ENCODE measurements around the gene TAF10. TPM values are rescaled to one million over a fixed set of nuclear protein-coding genes. Genes with fewer than 3 reads are reported as not detected.

TAF10 gene
- total and polyA plus RNA-seq, 3 experiments from 2014 or later = 173 to 336 (median 175) TPM

- Histone ChIP-seq H3K36me3 (ENCODE audit: insufficient read depth, low read length) (no peaks in the 10 kb centered on the region), H3K4me1 (ENCODE audit: insufficient read depth, low read length) (peaks cover 68% of the 10 kb centered on the region), H3K9me3 (ENCODE audit: low read length) (no peaks in the 10 kb centered on the region), H3K27ac (ENCODE audit: low read depth, low read length) (no peak overlapping the region), H3K27me3 (ENCODE audit: insufficient read depth, low read length, poor library complexity, severe bottlenecking) (no peaks in the 10 kb centered on the region), H3K4me3 (ENCODE audit: low read length) (no peak overlapping the region)
- H3K9me3 Mint-ChIP-seq = no peaks in the 10 kb centered on the region
- H3K4me1 Mint-ChIP-seq = no peaks in the 10 kb centered on the region
- peaks cover 0 to 1% of the 10 kb centered on the region in 2 donors for H3K27me3 Mint-ChIP-seq
- ChIA-PET CTCF (interaction anchor here (1.3 to 2.9 kb wide), 5 partner anchors 20 to 35 kb away, joined by 3 to 14 read pairs (median 4); partner anchors contain the start of gene MRPL17), POLR2A (interaction anchor here (1.0 kb wide), 1 partner anchor 37 kb away, joined by 3 read pairs; the partner anchor contains the start of gene TAF10)
- H3K27ac Mint-ChIP-seq = no peak overlapping the region
- no peak overlapping the region for H3K4me3 Mint-ChIP-seq
- DNase-seq = no peak
- no peaks in the 10 kb centered on the region for H3K36me3 Mint-ChIP-seq
Observed at GRCh38 chr11:6648501-6648900, 36.5 kb upstream of the TAF10 start.

GRCh38 chr11:6647836-6648235 lies 35.8 kb upstream of the TAF10 start:
- no peaks in the 10 kb centered on the region for H3K27me3 ChIP-seq (ENCODE audit: insufficient read depth, low read length, poor library complexity, severe bottlenecking)
- H3K9me3 ChIP-seq (ENCODE audit: low read length) = no peaks in the 10 kb centered on the region
- POLR2A ChIA-PET = interaction anchor here (0.6 to 1.8 kb wide), 3 partner anchors 27 to 36 kb away, joined by 3 to 10 read pairs (median 8); partner anchors contain the start of genes TAF10 and TPP1
- Mint-ChIP-seq H3K9me3 (no peaks in the 10 kb centered on the region), H3K27ac (no peak overlapping the region), H3K4me1 (no peaks in the 10 kb centered on the region), H3K36me3 (no peaks in the 10 kb centered on the region), H3K27me3 (peaks cover 0 to 1% of the 10 kb centered on the region in 2 donors), H3K4me3 (no peak overlapping the region)
- peaks cover 64% of the 10 kb centered on the region for H3K4me1 ChIP-seq (ENCODE audit: insufficient read depth, low read length)
- DNase-seq = no peak
- peak overlapping the region; percentile 40 for H3K4me3 ChIP-seq (ENCODE audit: low read length)
- H3K36me3 ChIP-seq (ENCODE audit: insufficient read depth, low read length) = no peaks in the 10 kb centered on the region
- no peak overlapping the region for H3K27ac ChIP-seq (ENCODE audit: low read depth, low read length)
- CTCF ChIA-PET = interaction anchor here (0.9 to 2.9 kb wide), 11 partner anchors 13 to 117 kb away, joined by 3 to 14 read pairs (median 4); partner anchors contain the start of gene MRPL17

- H3K9me3 ChIP-seq (ENCODE audit: low read length) = no peaks in the 10 kb centered on the region
- CTCF ChIA-PET = interaction anchor here (0.8 to 1.9 kb wide), 12 partner anchors 9 to 116 kb away, joined by 3 to 13 read pairs (median 3); partner anchors contain the start of genes DCHS1, MRPL17 and TPP1
- Mint-ChIP-seq H3K9me3 (no peaks in the 10 kb centered on the region), H3K4me3 (no peak overlapping the region), H3K27me3 (peaks cover 0 to 1% of the 10 kb centered on the region in 2 donors), H3K36me3 (no peaks in the 10 kb centered on the region), H3K4me1 (no peaks in the 10 kb centered on the region), H3K27ac (no peak overlapping the region)
- H3K27me3 ChIP-seq (ENCODE audit: insufficient read depth, low read length, poor library complexity, severe bottlenecking) = no peaks in the 10 kb centered on the region
- H3K36me3 ChIP-seq (ENCODE audit: insufficient read depth, low read length) = no peaks in the 10 kb centered on the region
- H3K4me1 ChIP-seq (ENCODE audit: insufficient read depth, low read length) = peaks cover 65% of the 10 kb centered on the region
- DNase-seq = peak in 3 of 5 donors; percentile 22 to 64 (median 41)
- POLR2A ChIA-PET = interaction anchor here (0.6 to 1.8 kb wide), 5 partner anchors 20 to 158 kb away, joined by 3 to 10 read pairs (median 5); partner anchors contain the start of genes TAF10 and TPP1
- H3K27ac ChIP-seq (ENCODE audit: low read depth, low read length) = no peak overlapping the region
- peak overlapping the region; percentile 40 for H3K4me3 ChIP-seq (ENCODE audit: low read length)
Observed at GRCh38 chr11:6646918-6647679, 35.1 kb upstream of the TAF10 start.

- H3K4me3 ChIP-seq (ENCODE audit: low read length) = peak overlapping the region; percentile 40
- peaks cover 62% of the 10 kb centered on the region for H3K4me1 ChIP-seq (ENCODE audit: insufficient read depth, low read length)
- no peak overlapping the region for H3K4me3 Mint-ChIP-seq
- DNase-seq = no peak
- H3K36me3 Mint-ChIP-seq = no peaks in the 10 kb centered on the region
- no peak overlapping the region for H3K27ac ChIP-seq (ENCODE audit: low read depth, low read length)
- ChIA-PET CTCF (interaction anchor here (0.9 to 1.9 kb wide), 7 partner anchors 12 to 42 kb away, joined by 3 to 13 read pairs (median 4); partner anchors contain the start of genes MRPL17 and TPP1), POLR2A (interaction anchor here (0.7 to 1.8 kb wide), 4 partner anchors 20 to 157 kb away, joined by 3 to 10 read pairs (median 6); partner anchors contain the start of genes TAF10 and TPP1)
- H3K27me3 ChIP-seq (ENCODE audit: insufficient read depth, low read length, poor library complexity, severe bottlenecking) = no peaks in the 10 kb centered on the region
- H3K36me3 ChIP-seq (ENCODE audit: insufficient read depth, low read length) = no peaks in the 10 kb centered on the region
- H3K9me3 ChIP-seq (ENCODE audit: low read length) = no peaks in the 10 kb centered on the region
- H3K9me3 Mint-ChIP-seq = no peaks in the 10 kb centered on the region
- peaks cover 0 to 1% of the 10 kb centered on the region in 2 donors for H3K27me3 Mint-ChIP-seq
- no peaks in the 10 kb centered on the region for H3K4me1 Mint-ChIP-seq
- no peak overlapping the region for H3K27ac Mint-ChIP-seq
Observed at GRCh38 chr11:6646576-6646917, 34.5 kb upstream of the TAF10 start.

GRCh38 chr11:6646071-6646470 lies 34.1 kb upstream of the TAF10 start:
- Histone ChIP-seq H3K36me3 (ENCODE audit: insufficient read depth, low read length) (no peaks in the 10 kb centered on the region), H3K4me1 (ENCODE audit: insufficient read depth, low read length) (peaks cover 59% of the 10 kb centered on the region), H3K4me3 (ENCODE audit: low read length) (peak overlapping the region; percentile 40), H3K9me3 (ENCODE audit: low read length) (no peaks in the 10 kb centered on the region), H3K27ac (ENCODE audit: low read depth, low read length) (no peak overlapping the region), H3K27me3 (ENCODE audit: insufficient read depth, low read length, poor library complexity, severe bottlenecking) (no peaks in the 10 kb centered on the region)
- Mint-ChIP-seq H3K4me3 (peak overlapping the region in 4 of 7 donors; percentile 29 to 64 (median 59)), H3K4me1 (no peaks in the 10 kb centered on the region), H3K9me3 (no peaks in the 10 kb centered on the region), H3K27me3 (peaks cover 0 to 1% of the 10 kb centered on the region in 2 donors), H3K27ac (peak overlapping the region in 2 of 8 donors; percentile 80), H3K36me3 (no peaks in the 10 kb centered on the region)
- no peak for DNase-seq
- ChIA-PET CTCF (interaction anchor here (1.3 to 1.6 kb wide), 2 partner anchors 27 to 41 kb away, joined by 4 to 5 read pairs; partner anchors contain the start of gene TPP1), POLR2A (interaction anchor here (0.7 to 1.8 kb wide), 3 partner anchors 19 to 157 kb away, joined by 3 to 10 read pairs (median 5); partner anchors contain the start of gene TAF10)

DNA sequence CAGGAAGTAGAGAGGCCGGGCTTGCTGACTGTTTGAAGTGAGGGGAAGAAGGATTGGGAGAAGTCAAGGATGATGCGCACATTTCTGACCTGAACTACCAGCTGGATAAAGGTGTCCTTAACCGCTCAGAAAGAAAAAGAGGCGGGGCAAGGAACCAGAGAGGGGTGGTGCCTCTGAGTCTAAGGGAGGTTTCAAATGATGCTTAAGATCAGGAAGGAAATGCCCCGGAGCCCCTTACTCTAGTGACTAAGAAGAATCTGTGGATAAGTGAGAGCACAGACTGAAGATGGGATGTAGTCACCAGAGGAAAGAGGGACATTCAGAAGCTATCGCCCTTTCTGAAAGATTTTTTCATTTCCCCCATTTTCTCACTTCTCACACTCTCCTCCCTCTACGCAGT lies 30.9 kb upstream of the TAF10 start:
- POLR2A ChIA-PET = no interaction called here
- Histone ChIP-seq H3K4me3 (ENCODE audit: low read length) (no peak overlapping the region), H3K4me1 (ENCODE audit: insufficient read depth, low read length) (peaks cover 45% of the 10 kb centered on the region), H3K27me3 (ENCODE audit: insufficient read depth, low read length, poor library complexity, severe bottlenecking) (no peaks in the 10 kb centered on the region), H3K36me3 (ENCODE audit: insufficient read depth, low read length) (no peaks in the 10 kb centered on the region), H3K27ac (ENCODE audit: low read depth, low read length) (no peak overlapping the region), H3K9me3 (ENCODE audit: low read length) (no peaks in the 10 kb centered on the region)
- H3K4me1 Mint-ChIP-seq = no peaks in the 10 kb centered on the region
- H3K36me3 Mint-ChIP-seq = peaks cover 0 to 4% (median 0%) of the 10 kb centered on the region in 3 donors
- CTCF ChIA-PET = no interaction called here
- H3K27ac Mint-ChIP-seq = no peak overlapping the region
- no peak for DNase-seq
- H3K27me3 Mint-ChIP-seq = peaks cover 0 to 1% of the 10 kb centered on the region in 2 donors
- H3K9me3 Mint-ChIP-seq = no peaks in the 10 kb centered on the region
- H3K4me3 Mint-ChIP-seq = no peak overlapping the region

- ChIA-PET POLR2A (no interaction called here), CTCF (interaction anchor here (0.6 kb wide), 1 partner anchor 11 kb away, joined by 3 read pairs; no protein-coding TSS in a partner anchor)
- no peaks in the 10 kb centered on the region for H3K9me3 Mint-ChIP-seq
- no peak overlapping the region for H3K4me3 Mint-ChIP-seq
- H3K36me3 Mint-ChIP-seq = peaks cover 0 to 4% (median 0%) of the 10 kb centered on the region in 3 donors
- H3K27me3 Mint-ChIP-seq = peaks cover 0 to 1% of the 10 kb centered on the region in 2 donors
- H3K27ac ChIP-seq (ENCODE audit: low read depth, low read length) = no peak overlapping the region
- H3K36me3 ChIP-seq (ENCODE audit: insufficient read depth, low read length) = no peaks in the 10 kb centered on the region
- H3K4me1 ChIP-seq (ENCODE audit: insufficient read depth, low read length) = peaks cover 27% of the 10 kb centered on the region
- H3K4me3 ChIP-seq (ENCODE audit: low read length) = no peak overlapping the region
- H3K4me1 Mint-ChIP-seq = no peaks in the 10 kb centered on the region
- no peak for DNase-seq
- no peaks in the 10 kb centered on the region for H3K9me3 ChIP-seq (ENCODE audit: low read length)
- H3K27me3 ChIP-seq (ENCODE audit: insufficient read depth, low read length, poor library complexity, severe bottlenecking) = no peaks in the 10 kb centered on the region
- H3K27ac Mint-ChIP-seq = no peak overlapping the region
Observed at GRCh38 chr11:6640985-6641701, 29.1 kb upstream of the TAF10 start.

Data from CD8-positive, alpha-beta memory T cell (primary cell).